DMS114 treated with DMSO at 0.1 percent for 48 hours (cell line): ENCODE measurements around the gene IL1RAPL1.

Experiments
- DNase-seq: peaks from one replicate; lab custom pipeline; 2025; ENCODE audit not compliant: unreplicated experiment; lab: John Stamatoyannopoulos, UW

Gene IL1RAPL1

GRCh38 chrX:28586981-28587551, at the start of gene IL1RAPL1:
Gene IL1RAPL1, plus strand, starts transcription at chrX:28587446.
- no peak for DNase-seq

DNA sequence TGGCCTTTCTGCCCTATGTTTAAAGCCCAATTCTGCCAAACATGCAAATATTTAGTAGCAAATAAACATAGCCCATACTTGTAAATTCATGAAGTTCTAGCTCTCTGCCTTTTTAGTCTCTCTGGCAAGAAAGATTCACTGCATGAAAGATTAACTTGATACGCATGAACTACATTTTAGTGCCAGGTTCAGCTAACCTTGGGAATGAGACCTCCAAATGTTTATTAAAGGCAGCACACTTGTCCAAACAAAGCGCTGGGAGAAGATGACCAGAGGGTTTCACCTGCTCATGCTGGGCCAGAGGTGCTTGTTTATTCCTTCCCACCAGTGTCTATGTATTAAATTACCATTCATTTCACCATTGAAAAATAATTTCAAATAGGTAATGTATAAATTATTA, 44.5 kb upstream of the IL1RAPL1 start:
- no peak for DNase-seq

GRCh38 chrX:28549838-28550237, 37.4 kb upstream of the IL1RAPL1 start:
- DNase-seq = no peak

DNA sequence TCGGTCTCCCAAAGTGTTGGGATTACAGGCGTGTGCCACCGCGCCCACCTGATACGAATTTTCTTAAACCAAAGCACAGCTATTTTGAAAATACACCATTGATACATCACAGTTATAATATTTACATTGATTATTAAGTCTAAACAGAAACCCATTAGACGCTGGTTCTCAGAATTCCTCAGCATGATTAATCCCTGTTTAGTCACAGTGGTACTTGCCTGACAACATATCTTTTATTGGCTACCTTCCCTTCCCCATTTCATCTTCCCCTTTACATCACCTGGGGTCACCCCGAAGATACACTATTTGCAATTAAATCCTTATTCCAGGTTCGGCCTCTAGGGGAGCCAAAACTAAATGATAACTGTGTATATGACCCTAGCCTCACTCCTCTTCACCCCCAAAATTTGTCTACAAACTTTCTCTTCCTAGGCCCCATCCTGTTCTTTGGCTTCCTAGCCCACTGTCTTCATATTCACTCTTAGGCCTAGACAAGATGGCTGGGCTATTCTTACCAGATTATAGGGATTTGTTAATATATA, 36.8 kb upstream of the IL1RAPL1 start:
- DNase-seq = no peak

DNA sequence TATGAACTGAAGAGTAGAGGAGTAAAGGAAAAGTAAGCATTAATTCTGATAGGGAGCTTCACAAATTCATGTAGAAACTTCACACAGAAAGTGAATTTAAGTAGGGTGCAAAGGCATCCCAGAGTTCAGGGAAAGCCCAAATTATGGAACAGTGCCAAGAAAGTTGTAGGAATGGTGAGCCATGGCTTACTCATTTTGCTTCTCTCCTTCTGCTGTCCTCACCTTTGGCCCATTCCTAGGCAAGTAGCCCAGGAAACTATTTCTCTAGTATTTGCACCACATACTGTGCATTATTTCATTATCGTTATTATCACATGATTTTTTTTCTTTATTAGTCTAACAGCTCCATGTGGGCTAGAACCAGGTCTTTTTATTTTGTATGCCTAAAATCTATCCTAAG, 34.9 kb upstream of the IL1RAPL1 start:
- no peak for DNase-seq

GRCh38 chrX:28552882-28553829, 34.1 kb upstream of the IL1RAPL1 start:
- DNase-seq = no peak

DNA sequence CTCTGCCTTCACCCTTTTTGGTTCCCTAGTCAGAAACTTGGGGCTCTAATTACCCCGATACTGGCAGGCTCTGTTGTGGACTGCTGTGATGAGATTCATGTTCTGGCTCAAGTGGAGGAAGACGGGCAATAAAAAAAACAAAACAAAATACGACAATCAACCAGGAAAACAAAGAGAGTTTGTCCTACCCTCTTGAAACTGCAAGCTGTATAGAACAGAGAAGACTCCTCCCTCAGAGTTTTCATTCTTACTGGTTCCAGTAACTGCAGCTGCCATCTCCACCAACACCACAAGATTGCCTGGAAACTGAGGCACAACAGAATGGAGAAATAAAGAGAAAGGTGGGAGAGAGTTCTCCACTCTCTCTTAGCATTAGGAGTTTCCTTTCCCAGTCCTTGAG, 11.1 kb upstream of the IL1RAPL1 start:
- DNase-seq = no peak

DNA sequence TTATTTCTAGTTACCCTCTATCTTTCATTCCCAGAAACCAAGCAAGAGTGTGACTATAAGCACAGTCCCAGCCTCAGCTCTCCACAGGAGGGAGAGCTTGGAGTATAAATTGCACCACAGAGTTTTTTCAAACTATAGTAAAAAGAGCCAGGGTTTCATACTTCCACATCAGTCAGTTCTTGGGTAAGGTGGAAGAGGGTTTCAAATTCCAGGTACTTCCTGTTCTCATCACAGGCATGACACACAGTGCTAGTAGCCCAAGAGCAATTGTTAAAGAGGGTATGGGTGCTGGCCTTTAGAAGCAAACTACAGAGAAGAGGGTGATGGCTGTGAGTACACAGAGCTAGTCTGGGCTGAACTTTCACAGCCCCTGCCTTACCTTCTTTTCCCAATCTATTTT, 5.7 kb upstream of the IL1RAPL1 start:
- no peak for DNase-seq

DNA sequence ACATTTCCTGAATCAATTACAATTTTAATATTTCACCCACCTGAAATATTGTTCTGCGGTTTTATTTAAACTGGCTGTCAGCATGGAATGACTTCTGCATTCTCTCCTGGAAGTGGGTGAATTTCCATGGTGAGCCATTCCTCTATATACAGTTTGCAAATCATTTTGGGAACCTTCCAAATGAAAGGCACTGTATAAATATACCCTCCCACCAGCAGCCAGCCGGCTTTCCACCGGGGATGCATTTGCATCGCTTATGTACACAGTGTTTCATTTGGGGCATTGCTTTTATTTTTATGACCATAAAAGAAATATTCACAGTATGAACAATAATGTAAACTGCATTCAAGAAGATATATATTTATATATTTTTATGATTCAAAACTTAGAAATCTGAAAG, 4.7 kb upstream of the IL1RAPL1 start:
- DNase-seq = no peak

GRCh38 chrX:28584025-28584424, 3.2 kb upstream of the IL1RAPL1 start:
- no peak for DNase-seq

GRCh38 chrX:28585767-28586166, 1.5 kb upstream of the IL1RAPL1 start:
- no peak for DNase-seq

- DNase-seq = no peak
These were observed 960 bp upstream of the IL1RAPL1 start for GRCh38 chrX:28586286-28586685.

DNA sequence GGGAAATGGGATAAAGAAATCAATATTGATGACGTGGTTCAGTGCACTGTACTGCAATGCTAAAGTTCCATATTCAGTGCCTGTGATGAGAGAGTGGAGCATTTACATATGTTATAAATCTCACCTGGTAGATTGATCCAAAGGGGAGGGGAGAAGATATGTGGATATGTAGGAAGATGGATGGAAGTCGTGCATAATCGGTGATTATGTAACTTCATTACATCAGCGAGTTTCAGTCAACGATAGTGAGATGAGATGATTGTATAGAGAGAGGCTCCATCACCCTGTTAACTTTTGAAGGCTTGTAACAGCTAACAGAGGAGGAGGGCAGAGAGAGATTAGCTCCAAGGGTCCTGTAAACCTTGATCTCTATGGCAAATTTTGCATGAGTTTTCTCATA, 1.8 kb downstream of the IL1RAPL1 start:
- no peak for DNase-seq

- DNase-seq = no peak
These were observed 3.1 kb downstream of the IL1RAPL1 start for GRCh38 chrX:28590396-28590795.

GRCh38 chrX:28591542-28591941, 4.3 kb downstream of the IL1RAPL1 start:
- no peak for DNase-seq

- no peak for DNase-seq
These were observed 8.1 kb downstream of the IL1RAPL1 start for GRCh38 chrX:28595346-28595745.

GRCh38 chrX:28599957-28600356, 12.7 kb downstream of the IL1RAPL1 start:
- DNase-seq = no peak

DNA sequence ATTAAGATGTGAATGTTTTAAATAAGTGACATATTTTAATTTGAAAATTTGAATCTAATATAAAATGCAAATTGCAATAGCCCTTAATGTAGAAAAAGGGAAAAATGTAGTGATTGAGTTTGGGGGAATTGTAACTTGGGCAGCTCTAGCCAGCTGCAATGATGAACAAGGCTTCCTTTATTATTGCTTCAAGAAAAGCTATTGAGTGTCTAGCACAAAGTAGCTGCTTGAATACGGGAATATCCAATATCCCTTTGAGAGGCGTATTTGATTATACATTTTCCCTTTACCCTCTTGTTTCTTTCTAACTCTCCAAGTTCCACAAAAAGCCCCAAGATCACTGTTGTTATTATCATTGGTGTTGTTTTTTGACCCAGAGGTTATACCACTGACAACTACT, 21.8 kb downstream of the IL1RAPL1 start:
- no peak for DNase-seq

DNA sequence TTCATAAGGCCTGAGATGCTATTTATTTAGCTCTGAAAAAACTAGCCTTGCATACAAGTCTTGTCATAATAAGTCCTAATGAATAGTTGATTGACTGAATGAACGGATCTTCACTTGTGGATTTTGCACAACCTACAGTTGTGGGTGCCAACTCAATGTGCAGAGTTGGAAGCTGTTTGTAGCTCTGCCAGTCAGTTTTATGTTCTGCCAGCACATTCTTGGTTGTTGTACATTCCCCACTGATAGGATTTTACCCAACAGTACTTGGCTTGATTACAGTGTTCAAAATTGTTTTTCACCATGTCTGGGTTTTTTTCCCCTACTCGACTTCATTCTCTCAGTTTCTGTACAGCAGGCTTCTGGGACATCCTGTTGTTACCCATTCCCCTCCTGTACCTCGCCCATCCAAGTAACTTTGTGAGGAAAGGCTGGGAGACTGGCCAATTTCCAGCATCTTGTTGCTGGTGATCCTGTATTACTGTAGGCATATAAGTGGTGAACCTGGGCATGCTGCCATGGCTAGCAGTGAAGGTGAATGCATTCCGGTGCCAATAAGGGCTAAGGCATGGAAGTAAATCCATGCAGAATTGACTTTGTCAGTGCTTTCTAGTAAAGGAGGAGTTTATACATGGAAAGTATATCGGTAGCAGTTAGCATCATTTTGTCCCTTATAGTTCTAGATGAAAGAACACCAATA, 22.8 kb downstream of the IL1RAPL1 start:
- no peak for DNase-seq

DNA sequence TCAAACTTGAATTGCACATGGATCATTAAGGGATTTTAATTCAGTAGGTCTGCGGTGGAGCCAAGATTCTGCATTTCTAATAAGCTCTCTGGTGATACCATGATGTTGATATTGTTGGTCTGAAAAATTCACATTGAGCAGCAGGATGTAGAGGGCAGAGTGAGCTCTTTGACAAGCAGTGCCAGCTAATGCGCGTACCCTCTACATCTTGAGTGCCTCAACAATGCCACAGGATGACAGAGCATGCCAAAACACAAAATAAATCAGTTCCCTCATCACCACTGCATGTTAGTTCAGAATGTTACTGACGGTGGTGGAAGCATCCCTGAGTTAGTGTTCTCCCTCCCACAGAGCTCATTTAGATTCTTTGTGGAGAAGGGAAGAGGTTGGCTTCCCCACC, 23.5 kb downstream of the IL1RAPL1 start:
- DNase-seq = no peak

GRCh38 chrX:28613558-28613957, 26.3 kb downstream of the IL1RAPL1 start:
- no peak for DNase-seq

- no peak for DNase-seq
These were observed 38.0 kb downstream of the IL1RAPL1 start for GRCh38 chrX:28625223-28625622.
